GM10847 (cell line): ENCODE results near the gene MRPS35.

Experiments used
- POLR2A ChIP-seq: IDR thresholded peaks from 2 replicates; pipeline ENCODE4 v1.6.1; 2011; ENCODE audit not compliant: insufficient read length; ENCODE audit errors: extremely low read depth

Gene MRPS35

DNA sequence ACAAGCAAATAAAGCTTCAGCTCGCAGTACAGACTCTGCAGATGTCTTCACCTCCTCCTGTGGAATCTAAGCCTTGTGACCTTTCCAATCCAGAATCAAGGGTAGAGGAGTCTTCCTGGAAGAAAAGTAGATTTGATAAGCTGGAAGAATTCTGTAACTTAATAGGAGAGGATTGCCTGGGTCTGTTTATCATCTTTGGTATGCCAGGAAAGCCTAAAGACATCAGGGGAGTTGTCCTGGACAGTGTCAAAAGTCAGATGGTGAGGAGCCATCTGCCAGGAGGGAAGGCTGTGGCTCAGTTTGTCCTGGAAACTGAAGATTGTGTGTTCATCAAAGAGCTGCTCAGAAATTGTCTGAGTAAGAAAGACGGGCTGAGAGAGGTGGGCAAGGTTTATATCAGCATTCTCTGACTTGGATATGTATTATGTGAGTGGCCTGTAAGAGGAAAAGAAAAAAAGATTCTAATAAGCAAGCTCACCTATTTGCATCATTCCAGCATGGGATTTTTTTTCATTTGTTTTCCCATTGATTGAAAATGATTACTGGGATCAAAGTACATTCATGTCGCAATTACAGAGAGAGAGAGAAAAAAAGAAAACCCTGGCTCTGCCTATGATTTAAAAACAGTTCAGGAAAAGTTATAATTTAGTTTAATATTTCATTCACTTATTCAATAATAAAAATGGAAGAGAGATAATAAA is 13.6 kb upstream of the MRPS35 start:
- TF ChIP-seq POLR2A, result no peak

DNA sequence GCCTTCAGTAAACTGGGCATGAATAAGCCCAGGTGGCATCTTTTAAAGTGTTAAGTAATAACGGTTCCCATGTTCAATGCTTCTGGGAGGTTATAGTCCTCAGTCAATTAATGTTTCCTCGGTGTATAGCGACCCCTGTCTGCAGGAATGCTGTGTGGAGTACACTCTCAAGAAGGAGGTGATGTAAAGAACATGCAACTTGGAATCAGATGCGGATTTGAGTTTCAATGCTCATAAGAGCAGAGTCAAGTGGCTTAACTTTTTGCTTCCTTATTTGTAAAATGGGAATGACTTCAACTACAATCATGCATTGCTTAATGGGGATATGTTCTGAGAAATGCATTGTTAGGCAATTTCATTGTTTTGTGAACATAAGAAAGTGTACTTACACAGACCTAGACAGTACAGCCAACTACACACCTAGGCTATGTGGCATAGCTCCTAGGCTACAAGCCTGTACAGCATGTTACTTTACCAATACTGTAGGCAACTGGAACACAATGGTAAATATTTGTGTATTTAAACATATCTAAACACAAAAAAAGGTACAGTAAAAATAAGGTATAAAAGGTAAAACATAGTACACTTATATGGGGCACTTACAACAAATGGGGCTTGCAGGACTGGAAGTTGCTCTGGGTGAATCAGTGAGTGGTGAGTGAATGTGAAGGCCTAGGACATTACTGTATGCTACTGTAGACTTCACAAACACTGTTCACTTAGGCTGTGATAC is 6.7 kb upstream of the MRPS35 start:
- no peak for TF ChIP-seq POLR2A

DNA sequence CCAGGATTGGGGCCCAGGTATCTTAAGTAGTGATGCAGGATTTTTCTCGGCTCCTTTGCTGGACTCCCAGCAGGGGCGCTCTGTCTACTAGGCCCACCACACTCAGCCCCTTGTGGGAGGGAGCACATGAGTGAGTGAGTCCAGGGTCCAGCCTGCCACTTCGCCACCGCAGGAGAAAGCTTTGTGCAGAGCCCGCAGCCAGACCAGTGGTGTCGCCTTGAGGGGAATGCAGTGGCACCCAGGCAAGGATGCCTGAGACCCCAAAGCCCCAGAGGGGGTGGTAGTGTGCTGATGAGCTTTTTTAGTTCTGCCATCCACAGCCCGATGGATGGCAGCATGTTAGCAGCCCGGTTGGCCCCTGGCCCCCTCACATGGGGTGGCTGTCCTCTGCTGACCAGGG is 5.4 kb upstream of the MRPS35 start:
- no peak for TF ChIP-seq POLR2A

DNA sequence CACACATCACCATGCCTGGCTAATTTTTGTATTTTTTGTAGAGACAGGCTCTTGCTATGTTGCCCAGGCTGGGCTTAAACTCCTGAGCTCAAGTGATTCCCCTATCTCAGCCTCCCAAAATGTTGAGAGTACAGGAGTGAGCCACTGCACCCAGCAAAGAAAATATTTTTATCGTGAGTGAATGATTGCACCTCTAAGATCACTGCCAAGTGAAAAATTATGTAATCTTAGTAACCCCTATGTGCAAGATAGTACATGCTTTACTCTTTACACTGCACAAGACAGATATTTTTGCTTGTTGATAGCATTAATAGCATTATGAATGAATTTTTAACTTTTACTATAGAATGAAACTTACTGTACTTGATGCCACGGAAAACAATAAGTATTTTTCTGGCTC is 3.4 kb upstream of the MRPS35 start:
- TF ChIP-seq POLR2A, result no peak

DNA sequence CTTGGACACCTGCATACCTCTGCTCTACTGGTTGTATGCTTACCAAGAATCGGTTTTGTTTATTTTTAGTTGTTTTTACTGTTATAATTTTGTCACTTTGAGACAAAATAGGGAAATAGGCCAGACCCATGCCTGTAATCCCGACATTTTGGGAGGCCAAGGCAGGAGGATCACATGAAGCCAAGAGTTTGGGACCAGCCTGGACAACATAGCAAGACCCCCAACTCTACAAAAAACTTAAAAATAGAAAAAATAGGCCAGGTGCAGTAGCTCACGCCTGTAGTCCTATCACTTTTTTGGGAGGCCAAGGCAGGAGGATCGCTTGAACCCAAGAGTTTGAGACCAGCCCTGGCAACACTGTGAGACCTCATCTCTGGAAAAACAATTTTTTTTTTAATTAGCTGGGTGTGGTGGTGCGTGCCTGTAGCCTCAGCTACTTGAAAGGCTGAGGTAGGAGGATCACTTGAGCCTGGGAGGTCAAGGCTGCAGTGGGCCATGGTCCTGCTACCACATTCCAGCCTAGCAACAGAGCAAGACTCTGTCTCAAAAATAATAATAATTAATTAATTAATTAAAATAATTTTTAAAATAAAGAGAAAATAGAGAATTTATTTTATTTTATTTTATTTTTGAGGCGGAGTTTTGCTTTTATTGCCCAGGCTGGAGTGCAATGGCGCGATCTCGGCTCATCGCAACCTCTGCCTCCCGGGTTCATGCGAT is 1.3 kb upstream of the MRPS35 start:
- no peak for TF ChIP-seq POLR2A

DNA sequence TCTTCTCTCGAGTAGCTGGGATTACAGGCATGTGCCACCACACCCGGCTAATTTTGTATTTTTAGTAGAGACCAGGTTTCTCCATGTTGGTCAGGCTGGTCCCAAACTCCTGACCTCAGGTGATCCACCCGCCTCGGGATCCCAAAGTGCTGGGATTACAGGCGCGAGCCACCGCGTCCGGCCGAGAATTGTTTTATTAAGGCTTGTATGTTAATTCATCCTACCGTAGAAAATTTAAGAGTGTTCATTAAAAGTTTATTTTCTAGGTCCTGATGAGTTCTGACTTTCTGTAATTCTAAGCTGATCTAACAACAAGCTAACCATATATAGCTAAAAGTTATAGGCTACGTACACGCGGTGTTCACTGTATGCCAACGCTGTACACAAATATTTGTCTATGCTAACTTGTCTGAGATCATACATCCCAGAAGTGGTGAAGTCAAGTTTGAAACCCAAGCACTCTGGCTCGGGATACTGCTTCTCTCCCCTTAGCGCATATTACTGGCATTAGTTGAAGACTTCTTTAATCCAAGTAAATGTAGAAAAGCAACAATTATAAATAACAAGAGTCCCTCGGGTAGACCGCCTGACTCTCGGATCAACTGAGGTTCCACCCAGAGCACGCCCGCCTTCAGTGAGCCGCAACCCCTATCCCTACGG is 570 bp upstream of the MRPS35 start:
- TF ChIP-seq POLR2A, result no peak

DNA sequence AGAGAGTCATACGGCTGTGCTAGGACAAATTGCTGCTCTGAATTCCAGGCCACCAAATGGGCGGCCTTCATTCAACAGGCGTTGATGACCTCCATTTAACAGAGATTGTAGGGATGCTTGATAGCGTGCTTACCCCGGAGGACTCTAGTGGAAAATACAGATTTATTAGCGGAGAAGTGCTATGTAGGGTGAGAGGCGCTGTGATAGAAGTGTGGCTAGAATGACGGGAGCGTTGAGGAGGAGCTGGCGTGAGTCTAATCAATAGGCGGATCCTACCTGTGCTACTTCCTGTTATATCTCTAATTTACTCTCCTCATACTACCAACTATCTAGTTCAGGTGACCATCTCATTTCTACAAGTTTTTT is 668 bp downstream of the MRPS35 start:
- TF ChIP-seq POLR2A, result no peak

DNA sequence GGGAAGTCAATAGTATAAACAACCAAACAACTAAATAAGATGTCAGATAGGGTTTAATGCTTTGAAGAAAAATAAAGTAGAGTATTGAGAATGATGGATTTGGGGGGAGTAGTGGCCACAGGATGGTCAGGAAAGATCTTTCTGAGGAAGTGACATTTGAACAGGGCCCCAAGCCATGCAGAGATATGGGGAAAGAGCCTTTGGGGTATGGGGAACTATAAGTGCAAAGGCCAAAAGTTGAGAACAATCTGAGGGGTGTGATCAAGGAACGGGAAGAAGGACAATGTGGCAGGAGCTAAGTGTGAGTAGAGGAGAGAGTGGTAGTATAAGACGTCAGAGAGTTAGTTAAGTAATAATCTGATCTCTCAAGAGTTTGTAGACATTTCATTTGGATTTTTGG is 1.3 kb downstream of the MRPS35 start:
- TF ChIP-seq POLR2A, result no peak

DNA sequence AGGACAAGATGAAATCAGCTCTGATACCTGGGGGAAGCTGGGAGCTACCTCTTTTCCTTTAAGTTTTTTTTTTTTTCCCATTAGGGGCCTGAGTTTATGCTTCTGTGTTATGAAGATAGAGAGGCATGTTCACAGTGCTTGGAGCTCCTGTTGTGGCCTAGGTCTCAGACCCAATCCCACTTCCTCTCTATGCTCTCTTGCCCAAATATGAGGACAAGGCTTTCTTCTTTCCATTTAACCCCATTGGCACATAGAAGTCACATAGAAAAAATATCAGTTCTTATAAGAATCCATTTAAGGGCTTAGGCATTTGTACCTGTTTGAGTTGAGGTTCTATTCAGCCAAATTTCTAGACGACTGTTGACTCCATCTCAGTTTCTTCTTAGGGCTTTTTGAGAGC is 12.6 kb downstream of the MRPS35 start:
- TF ChIP-seq POLR2A, result no peak

DNA sequence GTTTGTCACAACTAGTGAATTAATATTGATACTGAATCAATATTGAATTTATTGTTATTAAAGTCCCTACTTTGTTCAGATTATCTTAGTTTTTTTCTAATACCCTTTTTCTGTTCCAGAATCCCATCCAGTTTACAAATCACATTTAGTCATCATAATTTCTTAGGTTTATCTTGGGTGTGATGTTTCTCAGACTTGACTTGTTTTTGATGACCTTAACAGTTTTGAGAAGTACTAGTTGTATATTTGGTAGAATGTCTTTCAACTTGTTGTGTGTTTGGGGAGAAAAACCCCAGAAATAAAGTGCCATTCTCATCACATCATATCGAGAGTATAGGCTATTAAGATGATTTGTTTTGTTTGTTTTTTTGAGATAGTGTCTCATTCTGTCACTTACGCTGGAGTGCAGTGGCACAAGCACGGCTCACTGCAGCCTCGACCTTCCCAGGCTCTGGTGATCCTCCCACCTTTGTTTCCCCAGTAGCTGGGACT is 19.5 kb downstream of the MRPS35 start:
- no peak for TF ChIP-seq POLR2A

DNA sequence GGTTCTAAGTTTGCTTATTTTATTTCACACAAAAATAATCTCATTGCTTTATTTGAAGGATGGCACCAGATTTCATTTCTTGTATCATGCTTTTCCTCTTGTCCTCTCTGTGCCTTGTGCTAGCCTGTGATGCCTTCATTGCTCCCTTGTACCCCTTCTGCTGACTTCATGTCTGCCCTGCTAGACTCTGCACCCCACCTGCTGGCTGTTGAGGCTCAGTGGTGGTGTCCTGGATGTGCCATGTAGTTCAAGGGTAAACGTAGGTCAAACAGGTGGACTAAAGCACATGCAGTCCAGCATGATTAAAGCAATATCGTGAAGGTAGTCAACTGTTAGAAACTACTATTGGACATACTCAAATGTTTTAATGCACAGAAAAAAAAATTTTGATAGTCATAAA is 21.6 kb downstream of the MRPS35 start:
- no peak for TF ChIP-seq POLR2A

DNA sequence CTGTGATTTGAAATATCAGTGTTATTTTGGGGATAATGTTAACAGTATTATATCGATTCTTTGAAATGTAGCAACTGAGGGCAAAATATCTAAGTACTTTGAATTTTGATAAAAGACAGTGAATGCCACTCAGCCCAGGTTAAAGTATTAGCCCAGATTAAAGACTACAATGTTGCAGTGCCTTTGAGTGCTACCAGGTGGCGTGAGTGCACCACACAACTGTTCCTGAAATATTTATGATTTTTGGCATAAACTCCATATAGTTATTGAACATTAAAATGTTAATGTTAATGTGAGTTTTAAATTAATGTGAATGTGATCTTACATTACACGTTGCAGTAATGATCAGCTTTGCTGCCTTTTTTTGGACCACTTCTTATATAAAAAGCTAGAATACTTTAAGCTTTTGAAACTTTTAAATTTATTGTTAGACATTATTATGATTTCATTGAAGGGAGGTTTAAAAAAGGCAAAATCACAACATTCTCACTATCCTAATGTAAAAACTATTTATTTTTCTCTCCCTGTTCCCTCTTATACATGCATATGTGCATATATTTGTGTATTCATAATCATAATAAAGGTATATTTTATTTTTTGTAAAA is 22.5 kb downstream of the MRPS35 start:
- TF ChIP-seq POLR2A, result no peak

DNA sequence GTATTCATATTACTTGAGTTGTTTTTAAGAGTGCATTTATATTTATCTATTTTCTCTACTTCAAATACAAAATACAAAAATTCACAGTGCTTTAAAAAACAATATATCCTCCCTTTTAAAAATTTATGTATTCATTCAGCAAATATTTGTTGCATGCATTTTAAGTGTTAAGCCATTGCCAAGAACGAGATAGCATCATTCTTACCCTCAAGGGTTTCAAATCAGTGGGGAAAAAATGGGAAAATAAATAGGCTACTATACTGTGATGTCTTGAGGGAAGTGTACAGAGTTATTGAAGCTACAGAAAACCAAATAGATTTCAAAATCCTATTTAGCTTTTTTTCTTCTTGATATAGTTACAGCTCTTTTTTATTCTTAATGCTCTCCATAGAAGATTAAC is 23.2 kb downstream of the MRPS35 start:
- no peak for TF ChIP-seq POLR2A

DNA sequence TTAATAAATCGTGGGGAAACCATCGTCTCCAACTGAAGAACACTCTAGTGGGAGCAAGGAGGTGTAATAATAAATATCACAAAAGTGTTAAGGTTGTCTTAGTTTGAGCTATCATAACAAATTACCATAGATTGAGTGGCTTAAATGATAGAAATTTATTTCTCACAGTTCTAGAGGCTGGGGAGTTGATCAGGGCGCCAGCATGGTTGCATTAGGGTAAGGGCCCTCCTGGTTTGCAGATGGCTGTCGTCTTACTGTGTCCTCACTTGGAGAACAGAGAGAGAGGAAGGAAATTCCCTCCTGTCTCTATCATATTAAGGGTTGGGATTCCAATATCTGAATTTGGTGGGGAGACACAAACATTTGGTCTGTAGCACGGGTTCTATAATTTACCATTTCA is 33.0 kb downstream of the MRPS35 start:
- no peak for TF ChIP-seq POLR2A
